Gastrocnemius medialis (tissue), 4 donors: ENCODE data around the gene PPFIBP1. TPM values are rescaled to one million over a fixed set of nuclear protein-coding genes. Genes with fewer than 3 reads are reported as not detected.
"Not testable (repeated sequence)": the region's sequence is repeated elsewhere in the genome, so short reads cannot be mapped to it uniquely, and the experiment has no call there.

Experiments used
- ATAC-seq, 2 donors: fragments of 150-250 bp; one replicate each; pipeline ENCODE4 v1.9.1; 2016
- DNase-seq, 2 donors: peaks; one replicate each; pipeline ENCODE4 v3.0.0-alpha.2; 2019
- H3K27ac ChIP-seq, 4 donors: fragments of 200-600 bp; sonication (generic); 1 replicate in 1 of 4; 2 replicates in 3 of 4; pipeline ENCODE4 v1.5.1; 2016 to 2018; ENCODE audit warnings: mild to moderate bottlenecking in 2 of 4, moderate library complexity in 1 of 4
- H3K27me3 ChIP-seq, 3 donors: fragments of 200-600 bp; sonication (generic) in 2 of 3; 1 replicate in 1 of 3; 2 replicates in 2 of 3; pipeline versions ENCODE4 v1.5.1 to v1.6.0; 2016 to 2019; ENCODE audit warnings: mild to moderate bottlenecking in 1 of 3, moderate library complexity in 1 of 3
- H3K36me3 ChIP-seq, 2 donors: fragments of 200-600 bp; sonication (generic) in 1 of 2; one replicate each; pipeline ENCODE4 v1.5.1; 2017 to 2018
- H3K4me1 ChIP-seq, 2 donors: fragments of 200-600 bp; sonication (generic) in 1 of 2; one replicate each; pipeline ENCODE4 v1.5.1; 2016 to 2017; ENCODE audit warnings: mild to moderate bottlenecking in 2 of 2
- H3K4me3 ChIP-seq, 4 donors: fragments of 200-600 bp; sonication (generic) in 3 of 4; 1 replicate in 1 of 4; 2 replicates in 3 of 4; pipeline ENCODE4 v1.5.1; 2016 to 2019; ENCODE audit warnings: mild to moderate bottlenecking in 2 of 4
- H3K9me3 ChIP-seq, 3 donors: fragments of 200-600 bp; sonication (generic) in 2 of 3; 1 replicate in 1 of 3; 2 replicates in 2 of 3; pipeline ENCODE4 v1.5.1; 2016 to 2019
- POLR2A ChIP-seq, 2 donors: fragments of 450-650 bp; IDR thresholded peaks; one replicate each; pipeline ENCODE4 v1.6.1; 2017; ENCODE audit warnings: antibody characterized with exemption in 2 of 2, mild to moderate bottlenecking in 2 of 2, moderate library complexity in 2 of 2
- in situ Hi-C, 4 donors: fragments of 200-750 bp; cut with MboI; loops; one replicate each; pipeline versions ENCODE4 v1.15.0 to v1.8.0; 2017; ENCODE audit warnings: low sequenced_read_pairs in 4 of 4
- intact Hi-C: fragments of 100-400 bp; cut with DNase I; formaldehyde crosslinking; loops from one replicate; pipeline ENCODE4 v1.15.1; 2023; ENCODE audit warnings: low total_unique reads
- total RNA-seq, 4 donors: library from RNA; depleted of rRNA; stranded (reverse); fragments of >200 nt; gene quantifications; one replicate each; pipeline versions ENCODE4 v1.1.0 to v1.2.3, GENCODE V29; 2016
- TF ChIP-seq, protein P1 (sequence below), 5 experiments: fragments of 450-650 bp in 3 of 5; fragments of 200-600 bp in 2 of 5; sonication (generic) in 2 of 5; IDR thresholded peaks in 4 of 5; conservative IDR thresholded peaks in 1 of 5; 1 replicate in 4 of 5; 2 replicates in 1 of 5; pipeline ENCODE4 v1.5.1; 2016 to 2019; ENCODE audit warnings: antibody characterized with exemption in 5 of 5, mild to moderate bottlenecking in 3 of 5, moderate library complexity in 3 of 5

The PPFIBP1 gene
- total RNA-seq, 4 donors from 2014 or later, result 18.3 to 33.2 (median 27.4) TPM

DNA sequence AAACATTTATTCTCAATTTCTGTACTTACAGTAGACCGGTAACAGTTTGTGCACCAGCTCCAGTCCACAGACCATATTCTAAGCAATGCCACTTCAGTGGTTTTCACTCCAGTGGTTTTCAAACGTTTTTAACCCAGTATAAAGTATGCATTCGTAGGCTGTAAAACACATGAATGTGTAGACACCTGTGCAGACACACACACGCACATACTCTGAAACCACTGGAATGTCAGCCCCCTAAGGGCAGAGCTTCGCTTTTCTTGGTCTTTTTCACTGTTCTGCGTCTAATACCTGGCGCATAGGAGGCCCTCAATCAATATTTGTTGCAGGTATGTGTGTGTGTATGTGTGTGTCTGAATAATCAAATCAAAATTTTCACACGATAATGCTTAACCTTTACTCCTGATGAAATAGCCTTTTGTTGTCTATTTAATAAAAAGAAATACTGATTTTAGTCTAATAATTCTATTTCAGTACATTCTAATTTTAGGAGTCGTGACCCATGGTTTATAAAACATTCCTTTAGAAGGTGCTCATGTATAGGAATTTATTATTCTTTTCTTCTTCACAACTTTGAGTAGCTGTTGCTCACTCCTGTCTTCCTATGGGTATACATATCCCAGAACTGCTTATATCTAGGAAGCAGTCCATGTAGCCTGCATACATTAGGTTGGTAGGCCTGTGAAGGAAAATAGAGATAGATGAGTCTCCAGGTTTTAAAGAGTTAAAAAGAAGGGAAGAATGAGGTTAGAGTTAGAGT lies 98.6 kb downstream of the PPFIBP1 start:
- in situ Hi-C loops (no loop called here), intact Hi-C loops (no loop called here)
- DNase-seq (no peak), ATAC-seq (no peak)
- H3K4me1 ChIP-seq, result peaks cover 13 to 14% of the 10 kb centered on the region in 2 donors
- H3K27ac ChIP-seq, result no peak overlapping the region
- H3K4me3 ChIP-seq, result no peak overlapping the region
- TF ChIP-seq, protein P1, sequence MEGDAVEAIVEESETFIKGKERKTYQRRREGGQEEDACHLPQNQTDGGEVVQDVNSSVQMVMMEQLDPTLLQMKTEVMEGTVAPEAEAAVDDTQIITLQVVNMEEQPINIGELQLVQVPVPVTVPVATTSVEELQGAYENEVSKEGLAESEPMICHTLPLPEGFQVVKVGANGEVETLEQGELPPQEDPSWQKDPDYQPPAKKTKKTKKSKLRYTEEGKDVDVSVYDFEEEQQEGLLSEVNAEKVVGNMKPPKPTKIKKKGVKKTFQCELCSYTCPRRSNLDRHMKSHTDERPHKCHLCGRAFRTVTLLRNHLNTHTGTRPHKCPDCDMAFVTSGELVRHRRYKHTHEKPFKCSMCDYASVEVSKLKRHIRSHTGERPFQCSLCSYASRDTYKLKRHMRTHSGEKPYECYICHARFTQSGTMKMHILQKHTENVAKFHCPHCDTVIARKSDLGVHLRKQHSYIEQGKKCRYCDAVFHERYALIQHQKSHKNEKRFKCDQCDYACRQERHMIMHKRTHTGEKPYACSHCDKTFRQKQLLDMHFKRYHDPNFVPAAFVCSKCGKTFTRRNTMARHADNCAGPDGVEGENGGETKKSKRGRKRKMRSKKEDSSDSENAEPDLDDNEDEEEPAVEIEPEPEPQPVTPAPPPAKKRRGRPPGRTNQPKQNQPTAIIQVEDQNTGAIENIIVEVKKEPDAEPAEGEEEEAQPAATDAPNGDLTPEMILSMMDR (IDR thresholded peaks at IDR 0.05 in 4 of 5, conservative IDR thresholded peaks at IDR 0.05 in 1 of 5), result no peak
- TF ChIP-seq POLR2A (IDR thresholded peaks at IDR 0.05), result no peak
- no peaks in the 10 kb centered on the region for H3K27me3 ChIP-seq
- H3K36me3 ChIP-seq, result no peaks in the 10 kb centered on the region
- H3K9me3 ChIP-seq, result no peaks in the 10 kb centered on the region

DNA sequence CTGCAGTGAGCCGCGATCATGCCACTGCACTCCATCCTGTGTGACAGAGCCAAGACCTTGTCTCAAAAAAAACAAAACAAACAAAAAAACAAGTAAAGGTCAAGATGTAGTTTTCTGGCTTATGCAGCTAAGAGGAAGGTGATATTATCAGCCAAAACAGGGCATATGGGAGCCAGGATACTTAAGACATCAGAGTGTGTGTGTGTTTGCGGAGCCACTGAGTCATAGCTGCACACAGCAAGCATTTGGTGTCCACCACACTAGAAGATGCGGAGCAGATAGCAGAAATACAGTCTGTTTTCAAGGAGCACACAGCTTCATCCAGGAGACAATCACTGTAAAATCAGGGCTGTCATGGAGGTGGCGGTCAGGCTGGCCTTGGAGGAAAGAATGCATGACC lies 99.6 kb downstream of the PPFIBP1 start:
- no peak for TF ChIP-seq POLR2A (IDR thresholded peaks at IDR 0.05)
- TF ChIP-seq, protein P1 (IDR thresholded peaks at IDR 0.05 in 4 of 5, conservative IDR thresholded peaks at IDR 0.05 in 1 of 5), result no peak
- intact Hi-C loops, result no loop called here
- H3K4me3 ChIP-seq, result no peak overlapping the region
- peaks cover 13 to 15% of the 10 kb centered on the region in 2 donors for H3K4me1 ChIP-seq
- DNase-seq (no peak), ATAC-seq (no peak)
- H3K9me3 ChIP-seq, result no peaks in the 10 kb centered on the region
- in situ Hi-C loops, result no loop called here
- no peak overlapping the region for H3K27ac ChIP-seq
- H3K27me3 ChIP-seq, result no peaks in the 10 kb centered on the region
- H3K36me3 ChIP-seq, result no peaks in the 10 kb centered on the region

DNA sequence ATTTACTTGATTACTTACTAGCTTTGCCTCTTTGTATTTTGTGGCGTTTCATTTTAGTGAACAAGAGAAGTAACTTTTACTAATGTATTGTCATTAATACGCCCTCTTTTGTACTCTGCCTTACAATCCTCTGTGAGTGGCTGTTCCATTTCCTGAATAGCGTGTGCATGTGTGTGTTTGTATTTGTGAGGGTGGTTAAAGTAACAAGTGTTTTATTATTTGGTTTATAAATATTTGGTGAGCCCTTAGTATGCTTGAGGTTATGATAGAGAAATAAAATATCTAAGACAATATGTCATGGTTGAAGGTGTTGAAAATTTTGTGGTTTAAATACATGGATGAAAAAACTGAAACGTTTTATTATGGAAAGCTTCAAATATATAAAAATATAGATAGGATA lies 100.6 kb downstream of the PPFIBP1 start:
- H3K9me3 ChIP-seq, result no peaks in the 10 kb centered on the region
- no peak overlapping the region for H3K4me3 ChIP-seq
- no peak overlapping the region for H3K27ac ChIP-seq
- no peak for ATAC-seq
- TF ChIP-seq, protein P1 (IDR thresholded peaks at IDR 0.05 in 4 of 5, conservative IDR thresholded peaks at IDR 0.05 in 1 of 5), result no peak
- TF ChIP-seq POLR2A (IDR thresholded peaks at IDR 0.05), result no peak
- intact Hi-C loops (no loop called here), in situ Hi-C loops (no loop called here)
- no peak for DNase-seq
- no peaks in the 10 kb centered on the region for H3K27me3 ChIP-seq
- peaks cover 6 to 8% of the 10 kb centered on the region in 2 donors for H3K4me1 ChIP-seq
- no peaks in the 10 kb centered on the region for H3K36me3 ChIP-seq

DNA sequence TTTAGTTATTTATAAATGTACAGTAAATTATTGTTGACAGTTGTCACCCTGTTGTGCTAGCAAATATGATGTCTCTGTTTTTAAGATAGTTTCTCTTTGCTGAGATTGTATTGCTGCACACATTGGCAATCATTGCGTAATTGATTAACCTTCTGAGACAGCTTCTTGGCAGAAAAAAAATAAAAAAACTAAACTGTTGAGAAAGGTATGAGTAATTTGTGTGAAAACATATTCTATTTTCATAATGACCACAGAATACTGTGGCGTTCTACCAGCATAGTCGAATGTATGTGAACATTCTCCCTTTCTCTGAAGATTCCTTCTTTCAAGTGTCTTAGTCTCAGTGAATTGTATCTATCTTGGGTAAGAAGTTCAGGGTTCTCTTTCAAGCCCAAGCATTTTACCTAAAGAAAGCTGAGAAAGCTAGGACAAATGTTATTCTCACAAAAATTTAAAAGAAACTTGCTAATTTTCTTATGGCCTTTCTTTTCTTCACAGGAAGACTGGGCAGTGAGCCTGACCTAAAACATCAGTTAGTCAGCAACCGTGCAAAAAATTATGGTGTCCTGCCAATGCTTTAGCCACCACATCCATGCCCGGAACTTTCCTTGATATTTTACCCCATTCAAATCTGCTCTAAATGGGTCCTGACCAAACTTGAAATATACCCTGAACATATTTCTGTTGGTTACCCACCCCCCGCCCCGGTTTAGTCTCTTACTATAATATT lies 103.3 kb downstream of the PPFIBP1 start:
- DNase-seq (no peak), ATAC-seq (peak; percentile 52 to 64)
- Histone ChIP-seq H3K36me3 (no peaks in the 10 kb centered on the region), H3K4me1 (peaks cover 4 to 5% of the 10 kb centered on the region in 2 donors), H3K9me3 (no peaks in the 10 kb centered on the region), H3K4me3 (no peak overlapping the region), H3K27me3 (no peaks in the 10 kb centered on the region), H3K27ac (peak overlapping the region; percentile 12 to 55 (median 32))
- intact Hi-C loops, result no loop called here
- in situ Hi-C loops, result no loop called here
- TF ChIP-seq, protein P1 (IDR thresholded peaks at IDR 0.05 in 4 of 5, conservative IDR thresholded peaks at IDR 0.05 in 1 of 5), result no peak
- no peak for TF ChIP-seq POLR2A (IDR thresholded peaks at IDR 0.05)

DNA sequence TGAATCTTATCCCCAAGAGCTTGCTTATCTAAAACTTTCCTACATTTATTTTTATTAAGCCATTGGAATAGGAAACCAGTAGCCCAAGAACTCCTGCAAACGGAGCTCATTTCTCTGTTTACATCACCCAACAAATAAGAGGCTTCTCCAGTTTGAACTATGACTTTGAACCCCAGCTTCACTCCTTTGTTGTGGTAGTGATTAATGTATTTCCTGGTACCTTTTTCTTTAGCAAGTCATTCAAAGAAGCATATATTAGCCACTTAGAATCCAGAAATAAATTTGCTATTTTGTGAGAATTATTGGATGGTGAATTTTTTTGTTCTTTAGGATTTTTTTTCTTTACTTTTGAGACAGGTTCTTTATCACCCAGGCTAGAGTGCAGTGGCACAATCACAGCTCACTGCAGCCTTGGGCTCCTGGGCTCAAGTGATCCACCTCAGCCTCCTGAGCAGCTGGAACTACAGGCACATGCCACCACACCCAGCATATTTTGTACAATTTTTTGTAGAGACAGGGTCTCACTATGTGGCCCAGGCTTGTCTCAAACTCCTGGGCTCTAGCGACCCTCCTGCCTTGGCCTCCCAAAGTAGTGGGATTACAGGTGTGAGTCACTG lies 104.0 kb downstream of the PPFIBP1 start:
- H3K4me1 ChIP-seq, H3K4me3 ChIP-seq, H3K9me3 ChIP-seq, H3K27me3 ChIP-seq, ATAC-seq, DNase-seq, in situ Hi-C loops, intact Hi-C loops, H3K36me3 ChIP-seq: not testable (repeated sequence)
- peak overlapping the region in 3 of 4 donors; percentile 12 to 55 (median 28) for H3K27ac ChIP-seq

DNA sequence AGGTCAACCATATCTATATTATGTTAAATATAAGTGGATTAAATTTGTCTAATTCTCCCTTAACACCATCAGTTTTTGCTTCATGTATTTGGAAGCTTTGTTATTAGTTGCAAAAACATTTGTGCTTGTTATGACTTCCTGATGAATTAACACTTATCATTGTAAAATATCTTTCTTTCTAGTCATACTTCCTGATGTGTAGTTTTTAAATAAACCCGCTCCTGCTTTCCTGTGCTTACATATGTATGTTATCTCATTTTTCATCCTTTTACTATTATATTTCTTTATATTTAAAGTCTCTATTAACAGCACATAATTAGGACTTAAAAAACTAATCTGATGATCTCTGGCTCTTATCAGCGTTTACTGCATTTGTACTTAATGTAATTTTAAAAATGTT lies 106.2 kb downstream of the PPFIBP1 start:
- H3K27ac ChIP-seq, H3K4me1 ChIP-seq, H3K9me3 ChIP-seq, H3K4me3 ChIP-seq, H3K27me3 ChIP-seq, H3K36me3 ChIP-seq, DNase-seq, ATAC-seq: not testable (repeated sequence)
- intact Hi-C loops (loop anchor here (5.0 kb wide), 1 partner anchor 108 kb away; the partner anchor contains the start of gene PPFIBP1), in situ Hi-C loops (loop anchor here in 1 of 4 donors (10.0 kb wide), 1 partner anchor 195 kb away; no protein-coding TSS in a partner anchor)
